SK-MEL-5 (cell line): ENCODE measurements around the gene ANGEL2. TPM values are rescaled to one million over a fixed set of nuclear protein-coding genes. Genes with fewer than 3 reads are reported as not detected.

Experiments
- DNase-seq: peaks from one replicate; pipeline ENCODE4 v3.0.0-alpha.2; 2016; ENCODE audit warnings: low read depth, low spot score
- in situ Hi-C: cut with HindIII; loops from 2 replicates; pipeline ENCODE4 v1.10.0; 2016; ENCODE audit warnings: low sequenced_read_pairs, high pct_unique_total_duplicates, low pct_unique_long_range_greater_than_20kb
- total RNA-seq: library from RNA; depleted of rRNA; stranded (reverse); fragments of >200 nt; shearing (Covaris generic); gene quantifications from 2 replicates; pipeline ENCODE4 v1.2.3, GENCODE V29; 2014; rRNA removed

ANGEL2 gene
- total RNA-seq, 1 experiment from 2014 or later, result 45.5 TPM

DNA sequence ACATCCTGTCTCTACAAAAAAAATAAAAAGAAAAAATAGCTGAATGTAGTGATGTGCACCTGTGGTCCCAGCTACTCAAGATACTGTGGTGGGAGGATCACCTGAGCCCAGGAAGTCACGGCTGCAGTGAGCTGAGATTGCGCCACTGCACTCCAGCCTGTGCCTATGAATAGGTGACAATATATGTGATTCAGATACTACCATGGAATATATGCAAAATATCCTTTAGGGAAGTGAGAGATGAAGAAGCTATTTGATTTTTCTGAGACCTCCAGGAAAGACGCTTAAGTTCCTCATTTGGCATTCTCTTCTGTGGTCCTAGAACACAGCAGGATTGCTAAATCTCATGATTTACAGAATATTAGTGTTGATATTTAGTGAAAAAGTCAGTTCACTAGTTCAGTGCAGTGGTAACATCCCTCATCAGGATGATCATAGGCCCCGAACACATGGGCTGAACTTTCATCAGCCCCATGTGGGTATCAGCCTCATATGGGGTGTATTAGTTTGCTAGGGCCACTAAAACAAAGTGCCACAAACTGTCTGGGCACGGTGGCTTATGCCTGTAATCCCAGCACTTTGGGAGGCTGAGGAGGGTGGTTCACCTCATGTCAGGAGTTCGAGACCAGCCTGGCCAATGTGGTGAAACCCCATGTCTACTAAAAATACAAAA lies 71.3 kb downstream of the ANGEL2 start:
- in situ Hi-C loops, result no loop called here
- DNase-seq, result no peak

DNA sequence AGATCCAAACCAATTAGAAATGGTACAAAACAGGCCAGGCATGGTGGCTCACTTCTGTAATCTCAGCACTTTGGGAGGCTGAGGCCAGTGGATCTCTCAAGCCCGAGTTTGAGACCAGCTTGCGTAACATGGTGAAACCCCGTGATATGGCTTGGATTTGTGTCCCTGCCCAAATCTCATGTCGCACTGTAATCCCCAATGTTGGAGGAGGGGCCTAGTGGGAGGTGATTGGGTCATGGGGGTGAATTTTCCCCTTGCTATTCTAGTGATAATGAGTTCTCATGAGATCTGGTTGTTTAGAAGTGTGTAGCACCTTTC lies 72.3 kb downstream of the ANGEL2 start:
- in situ Hi-C loops, result no loop called here
- no peak for DNase-seq

DNA sequence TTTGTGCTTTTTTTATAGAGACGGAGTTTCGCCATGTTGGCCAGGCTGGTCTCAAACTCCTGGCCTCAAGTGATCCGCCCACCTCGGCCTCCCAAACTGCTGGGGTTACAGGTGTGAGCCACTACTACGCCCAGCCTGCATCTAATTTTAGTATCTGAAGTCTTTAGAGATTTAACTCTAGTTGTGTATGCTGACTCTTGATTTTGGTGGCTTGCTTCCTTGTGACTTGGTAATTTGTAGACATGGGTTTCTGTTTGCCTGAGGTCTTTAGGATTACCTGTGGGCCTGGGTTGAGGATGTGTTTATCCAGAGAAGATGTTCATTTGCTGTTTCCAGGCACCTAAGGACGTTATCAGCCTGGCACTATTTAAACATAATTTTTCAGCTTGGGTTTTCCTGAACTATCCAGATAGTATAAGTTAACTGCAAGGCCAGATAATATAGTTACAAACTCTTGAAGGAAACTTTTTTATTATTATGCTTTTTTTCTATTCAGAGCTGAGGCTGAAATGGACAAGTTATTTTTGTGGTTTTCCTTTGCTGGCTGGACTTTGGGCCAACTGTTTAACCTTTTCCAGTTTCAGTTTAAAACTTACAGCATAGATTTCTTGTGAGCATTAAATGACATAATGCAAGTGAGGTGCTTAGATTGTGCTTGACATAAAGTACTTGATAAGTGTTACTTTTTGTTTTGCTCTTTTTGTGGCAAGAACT lies 72.8 kb downstream of the ANGEL2 start:
- in situ Hi-C loops, result no loop called here
- DNase-seq, result no peak

Other genes with a start within 250 kb of the ANGEL2 start
- gene NSL1, start 224.1 kb downstream of the ANGEL2 start, total RNA-seq, result 34.7 and 42.5 TPM in 2 replicates
- 29.9 and 33.5 TPM in 2 replicates for gene TATDN3, start 224.0 kb downstream of the ANGEL2 start, total RNA-seq
- gene SPATA45, start 168.2 kb downstream of the ANGEL2 start, total RNA-seq, result 0.40 TPM in 1 of 2 replicates, not detected in the other
- 17.3 and 17.7 TPM in 2 replicates for gene FLVCR1, start 157.6 kb downstream of the ANGEL2 start, total RNA-seq
- 0.69 and 2.1 TPM in 2 replicates for gene VASH2, start 65.3 kb downstream of the ANGEL2 start, total RNA-seq
- gene RPS6KC1, start 35.4 kb upstream of the ANGEL2 start, total RNA-seq, result 21.5 and 23.4 TPM in 2 replicates